Neural cell (in vitro differentiated cells): Measurements from ENCODE around the gene FGF8.

Source experiments
- CTCF ChIP-seq: fragments of 450-650 bp; IDR thresholded peaks from 2 replicates; pipeline ENCODE4 v1.5.1; 2014; ENCODE audit warnings: antibody characterized with exemption, mild to moderate bottlenecking, moderate library complexity; ENCODE audit not compliant: poor library complexity, severe bottlenecking
- EP300 ChIP-seq: fragments of 450-650 bp; conservative IDR thresholded peaks from 2 replicates; pipeline ENCODE4 v1.6.1; 2014; ENCODE audit warnings: antibody characterized with exemption, mild to moderate bottlenecking, moderate library complexity; ENCODE audit not compliant: poor library complexity, severe bottlenecking
- EZH2 ChIP-seq: fragments of 200-600, 300-800 bp; shearing (Covaris generic), sonication (generic); IDR thresholded peaks from 2 replicates; pipeline ENCODE4 v1.6.1; 2014; ENCODE audit warnings: antibody characterized with exemption, low read length, borderline replicate concordance, mild to moderate bottlenecking; ENCODE audit not compliant: insufficient read depth, poor library complexity, severe bottlenecking
- POLR2AphosphoS5 ChIP-seq: IDR thresholded peaks from 2 replicates; pipeline ENCODE4 v1.6.1; 2012
- REST ChIP-seq: IDR thresholded peaks from 2 replicates; pipeline ENCODE4 v1.6.1; 2012; ENCODE audit warnings: borderline replicate concordance

GRCh38 chr10:101748496-101748895 lies 27.4 kb downstream of the FGF8 start:
- no peak for TF ChIP-seq CTCF
- TF ChIP-seq EZH2 = no peak
- no peak for TF ChIP-seq EP300
- TF ChIP-seq POLR2AphosphoS5 = no peak
- TF ChIP-seq REST = no peak
